Measurements from ENCODE around the gene DET1. TPM values are rescaled to one million over a fixed set of nuclear protein-coding genes. Genes with fewer than 3 reads are reported as not detected.
"Not testable (repeated sequence)": the region's sequence is repeated elsewhere in the genome, so short reads cannot be mapped to it uniquely, and the experiment has no call there.

Gene DET1
- total and polyA plus RNA-seq, 2 of the 13 experiments (the other 11 are each of a cell fraction or from before 2014, with no cell fraction given) = 2.2 to 4.2 TPM

DNA sequence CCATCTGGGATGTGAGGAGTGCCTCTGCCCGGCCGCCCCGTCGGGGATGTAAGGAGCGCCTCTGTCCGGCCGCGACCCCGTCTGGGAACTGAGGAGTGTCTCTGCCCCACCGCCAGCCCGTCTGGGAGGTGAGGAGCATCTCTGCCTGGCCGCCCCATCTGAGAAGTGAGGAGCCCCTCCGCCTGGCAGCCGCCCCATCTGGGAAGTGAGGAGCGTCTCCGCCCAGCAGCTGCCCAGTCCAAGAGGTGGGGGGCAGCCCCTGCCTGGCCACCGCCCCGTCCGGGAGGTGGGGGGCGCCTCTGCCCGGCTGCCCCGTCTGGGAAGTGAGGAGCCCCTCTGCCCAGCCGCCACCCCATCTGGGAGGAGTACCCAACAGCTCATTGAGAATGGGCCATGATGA lies 22.4 kb downstream of the DET1 start:
- not testable (repeated sequence) for FAIRE-seq

DNA sequence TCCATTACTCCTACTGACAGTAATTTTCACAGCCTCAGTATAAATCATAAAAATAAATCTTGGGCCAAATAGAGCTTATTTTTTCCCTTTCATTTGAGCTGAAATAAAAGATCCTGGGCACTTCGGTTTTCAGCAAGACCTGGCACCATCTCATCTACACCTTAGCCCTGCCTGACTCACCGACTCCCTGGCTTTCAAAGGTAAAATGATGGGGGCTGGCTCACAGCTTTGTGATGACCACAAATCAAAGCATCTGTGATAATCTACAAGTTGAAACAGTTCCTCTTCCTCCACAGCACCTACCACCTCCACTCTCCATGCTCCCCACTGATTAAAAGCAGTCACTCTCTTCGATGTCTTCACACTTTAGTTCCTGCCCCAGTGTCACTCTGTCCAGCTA lies 27.6 kb downstream of the DET1 start:
- H3K79me2 ChIP-seq (ENCODE audit: insufficient read depth, low read length) = no peaks in the 10 kb centered on the region
- H3K36me3 ChIP-seq (replicated peaks in 1 of 2; ENCODE audit: control insufficient read depth in 1 of 2, insufficient read depth in 2 of 2, low read length in 2 of 2) = no peaks in the 10 kb centered on the region; a peak in 1 of 5 replicates
- H3K27ac ChIP-seq (ENCODE audit: extremely low read length, insufficient read depth, low read length) = no peak overlapping the region
- no peaks in the 10 kb centered on the region for H3K9me3 ChIP-seq (ENCODE audit: low read length)
- no peak for ATAC-seq
- H3K9ac ChIP-seq (ENCODE audit: insufficient read depth, low read depth, low read length) = no peak overlapping the region
- no peak for FAIRE-seq
- H2AFZ ChIP-seq (ENCODE audit: low read length) = no peak overlapping the region
- CTCF ChIA-PET (ENCODE audit: low intra/inter-chr PET ratio, low total read pairs) = no interaction called here
- intact Hi-C loops (cut with micrococcal nuclease; ENCODE audit: unreplicated experiment) (no loop called here), in situ Hi-C loops (cut with HindIII; ENCODE audit: extremely low pct_ligation_motif_present, low pct_unique_long_range_greater_than_20kb) (no loop called here)
- no peak for DNase-seq (ENCODE audit: low spot score)
- H3K4me1 ChIP-seq (ENCODE audit: insufficient read depth, low read length) = no peaks in the 10 kb centered on the region
- no TSS peak for BruUV-seq (replicated peaks)
- no peak overlapping the region for H3K4me3 ChIP-seq (replicated peaks in 1 of 3; ENCODE audit: insufficient read depth in 1 of 3, low read depth in 2 of 3, low read length in 3 of 3)
- H3K4me2 ChIP-seq (ENCODE audit: low read depth, low read length) = no peak overlapping the region
- POLR2A ChIA-PET = no interaction called here
- no peaks in the 10 kb centered on the region for H3K27me3 ChIP-seq (ENCODE audit: control insufficient read depth in 1 of 2, insufficient read depth in 2 of 2, low read length in 2 of 2)
- 93% methylated on average over 3 of the region's 3 CpGs for WGBS (ENCODE audit: low lambda C conversion rate)
- no peaks in the 10 kb centered on the region for H4K20me1 ChIP-seq (ENCODE audit: insufficient read depth, low read length)
- no peak for TF ChIP-seq RFXANK (CRISPR knock-in tag; IDR thresholded peaks at IDR 0.05)
- TF ChIP-seq HDAC6 (IDR thresholded peaks at IDR 0.05; ENCODE audit: low read depth, low read length) = no peak
- no peak for TF ChIP-seq NRL (CRISPR knock-in tag; IDR thresholded peaks at IDR 0.05; ENCODE audit: borderline replicate concordance)
- TF ChIP-seq, protein P1, sequence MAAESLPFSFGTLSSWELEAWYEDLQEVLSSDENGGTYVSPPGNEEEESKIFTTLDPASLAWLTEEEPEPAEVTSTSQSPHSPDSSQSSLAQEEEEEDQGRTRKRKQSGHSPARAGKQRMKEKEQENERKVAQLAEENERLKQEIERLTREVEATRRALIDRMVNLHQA (CRISPR knock-in tag; IDR thresholded peaks at IDR 0.05) = no peak
- no peak for TF ChIP-seq ZNF331 (CRISPR knock-in tag; IDR thresholded peaks at IDR 0.05)
- no peak for TF ChIP-seq MEF2D (CRISPR knock-in tag; IDR thresholded peaks at IDR 0.05)
- TF ChIP-seq ZNF337 (CRISPR knock-in tag; IDR thresholded peaks at IDR 0.05; ENCODE audit: borderline replicate concordance, low read depth) = no peak
- no peak for TF ChIP-seq TEAD3 (CRISPR knock-in tag; optimal IDR thresholded peaks at IDR 0.05; ENCODE audit: borderline replicate concordance)
- no peak for TF ChIP-seq HIVEP1 (CRISPR knock-in tag; IDR thresholded peaks at IDR 0.05)
- TF ChIP-seq, protein P2, sequence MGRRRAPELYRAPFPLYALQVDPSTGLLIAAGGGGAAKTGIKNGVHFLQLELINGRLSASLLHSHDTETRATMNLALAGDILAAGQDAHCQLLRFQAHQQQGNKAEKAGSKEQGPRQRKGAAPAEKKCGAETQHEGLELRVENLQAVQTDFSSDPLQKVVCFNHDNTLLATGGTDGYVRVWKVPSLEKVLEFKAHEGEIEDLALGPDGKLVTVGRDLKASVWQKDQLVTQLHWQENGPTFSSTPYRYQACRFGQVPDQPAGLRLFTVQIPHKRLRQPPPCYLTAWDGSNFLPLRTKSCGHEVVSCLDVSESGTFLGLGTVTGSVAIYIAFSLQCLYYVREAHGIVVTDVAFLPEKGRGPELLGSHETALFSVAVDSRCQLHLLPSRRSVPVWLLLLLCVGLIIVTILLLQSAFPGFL (CRISPR knock-in tag; IDR thresholded peaks at IDR 0.05) = no peak
- TF ChIP-seq RFX5 (IDR thresholded peaks at IDR 0.05; ENCODE audit: low read depth, low read length) = no peak
- TF ChIP-seq, protein P3, sequence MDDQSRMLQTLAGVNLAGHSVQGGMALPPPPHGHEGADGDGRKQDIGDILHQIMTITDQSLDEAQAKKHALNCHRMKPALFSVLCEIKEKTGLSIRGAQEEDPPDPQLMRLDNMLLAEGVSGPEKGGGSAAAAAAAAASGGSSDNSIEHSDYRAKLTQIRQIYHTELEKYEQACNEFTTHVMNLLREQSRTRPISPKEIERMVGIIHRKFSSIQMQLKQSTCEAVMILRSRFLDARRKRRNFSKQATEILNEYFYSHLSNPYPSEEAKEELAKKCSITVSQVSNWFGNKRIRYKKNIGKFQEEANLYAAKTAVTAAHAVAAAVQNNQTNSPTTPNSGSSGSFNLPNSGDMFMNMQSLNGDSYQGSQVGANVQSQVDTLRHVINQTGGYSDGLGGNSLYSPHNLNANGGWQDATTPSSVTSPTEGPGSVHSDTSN (CRISPR knock-in tag; IDR thresholded peaks at IDR 0.05; ENCODE audit: borderline replicate concordance) = no peak
- TF ChIP-seq HOXA7 (CRISPR knock-in tag; IDR thresholded peaks at IDR 0.05) = no peak
- TF ChIP-seq, protein P4, sequence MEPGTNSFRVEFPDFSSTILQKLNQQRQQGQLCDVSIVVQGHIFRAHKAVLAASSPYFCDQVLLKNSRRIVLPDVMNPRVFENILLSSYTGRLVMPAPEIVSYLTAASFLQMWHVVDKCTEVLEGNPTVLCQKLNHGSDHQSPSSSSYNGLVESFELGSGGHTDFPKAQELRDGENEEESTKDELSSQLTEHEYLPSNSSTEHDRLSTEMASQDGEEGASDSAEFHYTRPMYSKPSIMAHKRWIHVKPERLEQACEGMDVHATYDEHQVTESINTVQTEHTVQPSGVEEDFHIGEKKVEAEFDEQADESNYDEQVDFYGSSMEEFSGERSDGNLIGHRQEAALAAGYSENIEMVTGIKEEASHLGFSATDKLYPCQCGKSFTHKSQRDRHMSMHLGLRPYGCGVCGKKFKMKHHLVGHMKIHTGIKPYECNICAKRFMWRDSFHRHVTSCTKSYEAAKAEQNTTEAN (CRISPR knock-in tag; conservative IDR thresholded peaks at IDR 0.05) = no peak
- TF ChIP-seq NFKBIZ (CRISPR knock-in tag; IDR thresholded peaks at IDR 0.05) = no peak
- TF ChIP-seq ZNF878 (CRISPR knock-in tag; IDR thresholded peaks at IDR 0.05) = no peak
- TF ChIP-seq PITX1 (CRISPR knock-in tag; IDR thresholded peaks at IDR 0.05) = no peak

More for the DNA sequence above, 22.4 kb downstream of the DET1 start:
- H3K79me2 ChIP-seq (ENCODE audit: insufficient read depth, low read length); DNase-seq (ENCODE audit: low spot score); H3K4me3 ChIP-seq (replicated peaks in 1 of 3; ENCODE audit: insufficient read depth in 1 of 3, low read depth in 2 of 3, low read length in 3 of 3); BruUV-seq (replicated peaks); H2AFZ ChIP-seq (ENCODE audit: low read length); H3K36me3 ChIP-seq (replicated peaks in 1 of 2; ENCODE audit: control insufficient read depth in 1 of 2, insufficient read depth in 2 of 2, low read length in 2 of 2); H3K4me1 ChIP-seq (ENCODE audit: insufficient read depth, low read length); ATAC-seq; H3K9me3 ChIP-seq (ENCODE audit: low read length); POLR2A ChIA-PET; H3K9ac ChIP-seq (ENCODE audit: insufficient read depth, low read depth, low read length); H3K27me3 ChIP-seq (ENCODE audit: control insufficient read depth in 1 of 2, insufficient read depth in 2 of 2, low read length in 2 of 2); H3K27ac ChIP-seq (ENCODE audit: extremely low read length, insufficient read depth, low read length); CTCF ChIA-PET (ENCODE audit: low intra/inter-chr PET ratio, low total read pairs); intact Hi-C loops (cut with micrococcal nuclease; ENCODE audit: unreplicated experiment); in situ Hi-C loops (cut with HindIII; ENCODE audit: extremely low pct_ligation_motif_present, low pct_unique_long_range_greater_than_20kb); H4K20me1 ChIP-seq (ENCODE audit: insufficient read depth, low read length); H3K4me2 ChIP-seq (ENCODE audit: low read depth, low read length): not testable (repeated sequence)
- 95% methylated on average over 10 of the region's 23 CpGs for WGBS (ENCODE audit: low lambda C conversion rate)
